ENCODE measurements around the gene SPATA46. TPM values are rescaled to one million over a fixed set of nuclear protein-coding genes. Genes with fewer than 3 reads are reported as not detected.

The SPATA46 gene
- total RNA-seq, 1 experiment from 2014 or later, result not detected

GRCh38 chr1:162351246-162351842, 25.3 kb downstream of the SPATA46 start:
- H3K9me3 ChIP-seq (ENCODE audit: low read length), result no peaks in the 10 kb centered on the region
- no peak overlapping the region for H3K4me2 ChIP-seq (ENCODE audit: low read depth, low read length, poor library complexity, severe bottlenecking)
- H4K20me1 ChIP-seq (ENCODE audit: insufficient read depth, low read depth, low read length), result no peaks in the 10 kb centered on the region
- no peak overlapping the region for H3K4me3 ChIP-seq (ENCODE audit: low read length)
- no peaks in the 10 kb centered on the region for H3K27me3 ChIP-seq (ENCODE audit: low read length)
- H3K27ac ChIP-seq (ENCODE audit: low read length), result no peak overlapping the region
- H3K9ac ChIP-seq (ENCODE audit: low read length), result no peak overlapping the region
- no peaks in the 10 kb centered on the region for H3K36me3 ChIP-seq (ENCODE audit: insufficient read depth, low read length)
- no peak for DNase-seq
- H3K4me1 ChIP-seq (ENCODE audit: low read length), result no peaks in the 10 kb centered on the region
- no peaks in the 10 kb centered on the region for H3K9me2 ChIP-seq (replicated peaks; ENCODE audit: insufficient read depth, low read length)
- no peak overlapping the region for H2AFZ ChIP-seq (ENCODE audit: low read length)
- H3K79me2 ChIP-seq (ENCODE audit: low read length), result no peaks in the 10 kb centered on the region

GRCh38 chr1:162349635-162350330, 26.9 kb downstream of the SPATA46 start:
- H3K79me2 ChIP-seq (ENCODE audit: low read length), result no peaks in the 10 kb centered on the region
- no peak overlapping the region for H3K9ac ChIP-seq (ENCODE audit: low read length)
- H3K9me2 ChIP-seq (replicated peaks; ENCODE audit: insufficient read depth, low read length), result no peaks in the 10 kb centered on the region
- no peaks in the 10 kb centered on the region for H3K36me3 ChIP-seq (ENCODE audit: insufficient read depth, low read length)
- no peaks in the 10 kb centered on the region for H3K4me1 ChIP-seq (ENCODE audit: low read length)
- H3K27ac ChIP-seq (ENCODE audit: low read length), result no peak overlapping the region
- H3K4me2 ChIP-seq (ENCODE audit: low read depth, low read length, poor library complexity, severe bottlenecking), result no peak overlapping the region
- no peak overlapping the region for H3K4me3 ChIP-seq (ENCODE audit: low read length)
- no peak overlapping the region for H2AFZ ChIP-seq (ENCODE audit: low read length)
- no peaks in the 10 kb centered on the region for H4K20me1 ChIP-seq (ENCODE audit: insufficient read depth, low read depth, low read length)
- no peaks in the 10 kb centered on the region for H3K9me3 ChIP-seq (ENCODE audit: low read length)
- H3K27me3 ChIP-seq (ENCODE audit: low read length), result no peaks in the 10 kb centered on the region
- DNase-seq, result no peak

- H3K27me3 ChIP-seq (ENCODE audit: low read length), result no peaks in the 10 kb centered on the region
- no peaks in the 10 kb centered on the region for H3K36me3 ChIP-seq (ENCODE audit: insufficient read depth, low read length)
- no peaks in the 10 kb centered on the region for H3K9me3 ChIP-seq (ENCODE audit: low read length)
- no peak overlapping the region for H3K4me2 ChIP-seq (ENCODE audit: low read depth, low read length, poor library complexity, severe bottlenecking)
- H3K79me2 ChIP-seq (ENCODE audit: low read length), result no peaks in the 10 kb centered on the region
- no peaks in the 10 kb centered on the region for H4K20me1 ChIP-seq (ENCODE audit: insufficient read depth, low read depth, low read length)
- H2AFZ ChIP-seq (ENCODE audit: low read length), result no peak overlapping the region
- no peaks in the 10 kb centered on the region for H3K4me1 ChIP-seq (ENCODE audit: low read length)
- H3K27ac ChIP-seq (ENCODE audit: low read length), result no peak overlapping the region
- no peak overlapping the region for H3K4me3 ChIP-seq (ENCODE audit: low read length)
- no peaks in the 10 kb centered on the region for H3K9me2 ChIP-seq (replicated peaks; ENCODE audit: insufficient read depth, low read length)
- no peak for DNase-seq
- no peak overlapping the region for H3K9ac ChIP-seq (ENCODE audit: low read length)
Measured at GRCh38 chr1:162347281-162347680, 29.4 kb downstream of the SPATA46 start.

GRCh38 chr1:162343470-162343869, 33.2 kb downstream of the SPATA46 start:
- Histone ChIP-seq H3K27me3 (ENCODE audit: low read length) (no peaks in the 10 kb centered on the region), H2AFZ (ENCODE audit: low read length) (no peak overlapping the region), H3K4me3 (ENCODE audit: low read length) (no peak overlapping the region), H3K36me3 (ENCODE audit: insufficient read depth, low read length) (no peaks in the 10 kb centered on the region), H3K4me1 (ENCODE audit: low read length) (no peaks in the 10 kb centered on the region), H3K27ac (ENCODE audit: low read length) (no peak overlapping the region), H3K9ac (ENCODE audit: low read length) (no peak overlapping the region), H3K9me3 (ENCODE audit: low read length) (no peaks in the 10 kb centered on the region), H3K4me2 (ENCODE audit: low read depth, low read length, poor library complexity, severe bottlenecking) (no peak overlapping the region), H3K9me2 (replicated peaks; ENCODE audit: insufficient read depth, low read length) (no peaks in the 10 kb centered on the region), H4K20me1 (ENCODE audit: insufficient read depth, low read depth, low read length) (no peaks in the 10 kb centered on the region), H3K79me2 (ENCODE audit: low read length) (no peaks in the 10 kb centered on the region)
- no peak for DNase-seq

- Histone ChIP-seq H2AFZ (ENCODE audit: low read length) (no peak overlapping the region), H3K4me2 (ENCODE audit: low read depth, low read length, poor library complexity, severe bottlenecking) (no peak overlapping the region), H3K9me3 (ENCODE audit: low read length) (no peaks in the 10 kb centered on the region), H3K9me2 (replicated peaks; ENCODE audit: insufficient read depth, low read length) (no peaks in the 10 kb centered on the region), H4K20me1 (ENCODE audit: insufficient read depth, low read depth, low read length) (no peaks in the 10 kb centered on the region), H3K4me1 (ENCODE audit: low read length) (no peaks in the 10 kb centered on the region), H3K27ac (ENCODE audit: low read length) (no peak overlapping the region), H3K36me3 (ENCODE audit: insufficient read depth, low read length) (no peaks in the 10 kb centered on the region), H3K9ac (ENCODE audit: low read length) (no peak overlapping the region), H3K27me3 (ENCODE audit: low read length) (no peaks in the 10 kb centered on the region), H3K79me2 (ENCODE audit: low read length) (no peaks in the 10 kb centered on the region), H3K4me3 (ENCODE audit: low read length) (no peak overlapping the region)
- no peak for DNase-seq
Measured at GRCh38 chr1:162342452-162342983, 34.1 kb downstream of the SPATA46 start.

- H3K4me3 ChIP-seq (ENCODE audit: low read length), result no peak overlapping the region
- no peak overlapping the region for H3K4me2 ChIP-seq (ENCODE audit: low read depth, low read length, poor library complexity, severe bottlenecking)
- H2AFZ ChIP-seq (ENCODE audit: low read length), result no peak overlapping the region
- no peaks in the 10 kb centered on the region for H3K36me3 ChIP-seq (ENCODE audit: insufficient read depth, low read length)
- DNase-seq, result no peak
- no peaks in the 10 kb centered on the region for H3K4me1 ChIP-seq (ENCODE audit: low read length)
- no peaks in the 10 kb centered on the region for H3K27me3 ChIP-seq (ENCODE audit: low read length)
- no peak overlapping the region for H3K9ac ChIP-seq (ENCODE audit: low read length)
- no peak overlapping the region for H3K27ac ChIP-seq (ENCODE audit: low read length)
- no peaks in the 10 kb centered on the region for H4K20me1 ChIP-seq (ENCODE audit: insufficient read depth, low read depth, low read length)
- no peaks in the 10 kb centered on the region for H3K79me2 ChIP-seq (ENCODE audit: low read length)
- no peaks in the 10 kb centered on the region for H3K9me3 ChIP-seq (ENCODE audit: low read length)
- no peaks in the 10 kb centered on the region for H3K9me2 ChIP-seq (replicated peaks; ENCODE audit: insufficient read depth, low read length)
Measured at GRCh38 chr1:162336621-162337285, 39.9 kb downstream of the SPATA46 start.

- no peak overlapping the region for H3K4me2 ChIP-seq (ENCODE audit: low read depth, low read length, poor library complexity, severe bottlenecking)
- no peaks in the 10 kb centered on the region for H3K9me2 ChIP-seq (replicated peaks; ENCODE audit: insufficient read depth, low read length)
- no peak overlapping the region for H3K9ac ChIP-seq (ENCODE audit: low read length)
- H3K4me3 ChIP-seq (ENCODE audit: low read length), result no peak overlapping the region
- no peak overlapping the region for H3K27ac ChIP-seq (ENCODE audit: low read length)
- H2AFZ ChIP-seq (ENCODE audit: low read length), result no peak overlapping the region
- H3K27me3 ChIP-seq (ENCODE audit: low read length), result no peaks in the 10 kb centered on the region
- no peaks in the 10 kb centered on the region for H3K79me2 ChIP-seq (ENCODE audit: low read length)
- no peaks in the 10 kb centered on the region for H4K20me1 ChIP-seq (ENCODE audit: insufficient read depth, low read depth, low read length)
- H3K4me1 ChIP-seq (ENCODE audit: low read length), result no peaks in the 10 kb centered on the region
- no peaks in the 10 kb centered on the region for H3K36me3 ChIP-seq (ENCODE audit: insufficient read depth, low read length)
- no peak for DNase-seq
- no peaks in the 10 kb centered on the region for H3K9me3 ChIP-seq (ENCODE audit: low read length)
Measured at GRCh38 chr1:162335126-162335525, 41.5 kb downstream of the SPATA46 start.

- Histone ChIP-seq H2AFZ (ENCODE audit: low read length) (no peak overlapping the region), H3K36me3 (ENCODE audit: insufficient read depth, low read length) (no peaks in the 10 kb centered on the region), H3K4me1 (ENCODE audit: low read length) (no peaks in the 10 kb centered on the region), H3K9ac (ENCODE audit: low read length) (no peak overlapping the region), H3K27me3 (ENCODE audit: low read length) (no peaks in the 10 kb centered on the region), H4K20me1 (ENCODE audit: insufficient read depth, low read depth, low read length) (no peaks in the 10 kb centered on the region), H3K9me2 (replicated peaks; ENCODE audit: insufficient read depth, low read length) (no peaks in the 10 kb centered on the region), H3K27ac (ENCODE audit: low read length) (no peak overlapping the region), H3K4me3 (ENCODE audit: low read length) (no peak overlapping the region), H3K4me2 (ENCODE audit: low read depth, low read length, poor library complexity, severe bottlenecking) (no peak overlapping the region), H3K79me2 (ENCODE audit: low read length) (no peaks in the 10 kb centered on the region), H3K9me3 (ENCODE audit: low read length) (no peaks in the 10 kb centered on the region)
- DNase-seq, result no peak
Measured at GRCh38 chr1:162333991-162334390, 42.7 kb downstream of the SPATA46 start.

All from Karpas-422 (cell line).